Spleen (tissue), 11 donors: Measurements from ENCODE around the gene SHKBP1. TPM values are rescaled to one million over a fixed set of nuclear protein-coding genes. Genes with fewer than 3 reads are reported as not detected.

ENCODE experiments used
- DNase-seq: peaks from one replicate; pipeline ENCODE4 v3.0.0-alpha.2; 2020
- H3K27ac ChIP-seq, 8 donors: fragments of 200-600 bp; sonication (generic) in 7 of 8; 1 replicate in 4 of 8; 2 replicates in 4 of 8; pipeline versions ENCODE4 v1.5.0 to v1.8.0; 2016 to 2021; ENCODE audit warnings: inconsistent platforms in 4 of 8, mild to moderate bottlenecking in 4 of 8, moderate library complexity in 1 of 8
- H3K27me3 ChIP-seq, 7 donors: fragments of 200-600 bp; sonication (generic) in 6 of 7; replicated peaks in 1 of 7; 1 replicate in 4 of 7; 2 replicates in 3 of 7; pipeline versions ENCODE4 v1.5.0 to v1.8.0; 2016 to 2021; ENCODE audit warnings: inconsistent platforms in 3 of 7, mild to moderate bottlenecking in 1 of 7
- H3K36me3 ChIP-seq, 6 donors: fragments of 200-600 bp; sonication (generic) in 5 of 6; 1 replicate in 4 of 6; 2 replicates in 2 of 6; pipeline versions ENCODE4 v1.5.0 to v1.8.0; 2016 to 2021; ENCODE audit warnings: inconsistent platforms in 2 of 6
- H3K4me1 ChIP-seq, 6 donors: fragments of 200-600 bp; sonication (generic) in 5 of 6; 1 replicate in 3 of 6; 2 replicates in 3 of 6; pipeline versions ENCODE4 v1.5.0 to v1.8.0; 2016 to 2021; ENCODE audit warnings: inconsistent platforms in 3 of 6
- H3K4me3 ChIP-seq, 8 donors: fragments of 200-600 bp; sonication (generic) in 7 of 8; 1 replicate in 4 of 8; 2 replicates in 4 of 8; pipeline versions ENCODE4 v1.5.0 to v1.8.0; 2016 to 2021; ENCODE audit warnings: inconsistent platforms in 4 of 8, mild to moderate bottlenecking in 4 of 8, moderate library complexity in 2 of 8
- H3K9me3 ChIP-seq, 8 donors: fragments of 200-600 bp; sonication (generic) in 7 of 8; 1 replicate in 4 of 8; 2 replicates in 4 of 8; pipeline versions ENCODE4 v1.5.0 to v1.8.0; 2016 to 2021; ENCODE audit warnings: inconsistent platforms in 4 of 8
- POLR2A ChIP-seq, 3 donors: fragments of 450-650 bp; IDR thresholded peaks; one replicate each; pipeline ENCODE4 v1.5.1; 2017; ENCODE audit warnings: antibody characterized with exemption in 3 of 3, mild to moderate bottlenecking in 1 of 3
- POLR2AphosphoS5 ChIP-seq, 3 donors: sonication (generic); formaldehyde crosslinking; IDR thresholded peaks; one replicate each; pipeline ENCODE4 v1.5.1; 2017; ENCODE audit warnings: antibody characterized with exemption in 3 of 3
- WGBS, 5 donors: extraction: QIAGEN DNeasy Blood & Tissue Kit in 3 of 5; methylation state at CpG; one replicate each; pipeline versions ENCODE4 v1.1.5 to v1.1.7; 2013 to 2018; 5-methylcytosine and 5-hydroxymethylcytosine counted together
- intact Hi-C: fragments of 100-400 bp; cut with DNase I; formaldehyde crosslinking; loops from one replicate; pipeline ENCODE4 v1.15.0; 2023; ENCODE audit warnings: low total_unique reads
- polyA plus RNA-seq, 3 donors: library from polyadenylated mRNA; stranded (reverse); fragments of 200-250 nt; gene quantifications; one replicate each; pipeline ENCODE4 v1.2.1, GENCODE V29; 2013
- total RNA-seq, 7 donors: library from RNA; depleted of rRNA in 3 of 7; stranded (reverse); fragments of >200 nt in 3 of 7; fragmentation: NEBNext Ultra II Directional in 4 of 7; extraction: Animal tissue kit (Norgen Biotek cat#: 25700) in 4 of 7; gene quantifications; one replicate each; pipeline versions ENCODE4 v1.1.0 to v1.2.1, GENCODE V29; 2016 to 2021
- TF ChIP-seq, protein P1 (sequence below), 11 experiments: fragments of 200-600 bp in 7 of 11; fragments of 450-650 bp in 4 of 11; sonication (generic) in 4 of 11; IDR thresholded peaks in 8 of 11; conservative IDR thresholded peaks in 3 of 11; 1 replicate in 7 of 11; 2 replicates in 4 of 11; pipeline versions ENCODE4 v1.4.0 to v1.8.0; 2016 to 2021; ENCODE audit warnings: antibody characterized with exemption in 11 of 11, inconsistent platforms in 4 of 11, mild to moderate bottlenecking in 1 of 11
- donor health status: healthy with polysubstance abuse.
- donor health status: DM: no; HTN: no; CAD: no; lungs with moderate emphysema.
- donor health status: DM: no; HTN: no; CAD: no.
- donor health status: Bipolar disorder and iron deficiency.
- donor health status: healthy.
- donor health status: DM: no; HTN: no; CAD: no.
- donor health status: DM: yes; HTN: yes; CAD: no.

SHKBP1 gene
- total and polyA plus RNA-seq, 10 donors: 102 to 282 (median 151) TPM

DNA sequence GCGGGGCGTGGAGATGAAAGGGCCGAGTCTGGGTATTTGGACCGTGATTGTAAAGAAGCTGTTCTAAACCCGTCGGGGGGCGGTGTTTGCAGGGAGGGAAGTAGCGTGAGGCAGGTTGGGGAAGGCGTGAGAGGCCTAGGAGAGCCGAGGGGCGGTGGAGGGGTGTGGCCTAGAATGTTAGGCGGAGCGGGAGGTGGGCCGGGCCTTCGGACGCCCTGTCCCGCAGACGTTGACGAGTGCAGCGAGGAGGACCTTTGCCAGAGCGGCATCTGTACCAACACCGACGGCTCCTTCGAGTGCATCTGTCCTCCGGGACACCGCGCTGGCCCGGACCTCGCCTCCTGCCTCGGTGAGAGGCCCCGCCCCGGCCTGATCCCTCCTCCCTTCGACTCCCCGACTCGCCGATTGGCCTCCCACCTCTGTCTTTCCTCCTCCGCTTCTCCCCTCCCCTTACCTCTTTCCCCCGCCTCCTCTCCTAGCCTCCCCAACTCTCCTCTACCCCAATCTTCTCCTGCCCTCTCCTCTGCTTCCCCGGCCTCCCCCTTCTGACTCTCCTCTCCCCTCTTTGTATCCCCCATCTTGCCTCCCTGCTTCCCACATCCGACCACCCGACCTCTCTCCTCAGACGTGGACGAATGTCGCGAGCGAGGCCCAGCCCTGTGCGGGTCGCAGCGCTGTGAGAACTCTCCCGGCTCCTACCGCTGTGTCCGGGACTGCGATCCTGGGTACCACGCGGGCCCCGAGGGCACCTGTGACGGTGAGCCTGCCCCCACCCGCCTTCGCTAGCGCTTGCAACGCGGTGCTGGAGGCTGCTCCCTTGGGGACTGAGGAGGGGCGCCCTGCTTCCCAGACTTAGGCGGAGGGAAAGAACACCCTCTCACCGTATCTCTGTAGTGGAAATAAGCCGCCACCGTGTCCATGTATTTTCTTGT lies 37.3 kb downstream of the SHKBP1 start:
- peak; percentile 94 for DNase-seq
- Histone ChIP-seq H3K4me1 (peaks cover 13 to 66% (median 44%) of the 10 kb centered on the region in 6 donors), H3K4me3 (peak overlapping the region; percentile 37 to 82 (median 52)), H3K9me3 (no peaks in the 10 kb centered on the region), H3K27ac (peak overlapping the region; percentile 61 to 93 (median 77)), H3K27me3 (peaks cover 0 to 40% (median 8%) of the 10 kb centered on the region in 7 donors), H3K36me3 (peaks cover 0 to 6% (median 0%) of the 10 kb centered on the region in 6 donors)
- TF ChIP-seq POLR2AphosphoS5 (IDR thresholded peaks at IDR 0.05): peak; percentile 54 to 77 (median 71)
- TF ChIP-seq, protein P1, sequence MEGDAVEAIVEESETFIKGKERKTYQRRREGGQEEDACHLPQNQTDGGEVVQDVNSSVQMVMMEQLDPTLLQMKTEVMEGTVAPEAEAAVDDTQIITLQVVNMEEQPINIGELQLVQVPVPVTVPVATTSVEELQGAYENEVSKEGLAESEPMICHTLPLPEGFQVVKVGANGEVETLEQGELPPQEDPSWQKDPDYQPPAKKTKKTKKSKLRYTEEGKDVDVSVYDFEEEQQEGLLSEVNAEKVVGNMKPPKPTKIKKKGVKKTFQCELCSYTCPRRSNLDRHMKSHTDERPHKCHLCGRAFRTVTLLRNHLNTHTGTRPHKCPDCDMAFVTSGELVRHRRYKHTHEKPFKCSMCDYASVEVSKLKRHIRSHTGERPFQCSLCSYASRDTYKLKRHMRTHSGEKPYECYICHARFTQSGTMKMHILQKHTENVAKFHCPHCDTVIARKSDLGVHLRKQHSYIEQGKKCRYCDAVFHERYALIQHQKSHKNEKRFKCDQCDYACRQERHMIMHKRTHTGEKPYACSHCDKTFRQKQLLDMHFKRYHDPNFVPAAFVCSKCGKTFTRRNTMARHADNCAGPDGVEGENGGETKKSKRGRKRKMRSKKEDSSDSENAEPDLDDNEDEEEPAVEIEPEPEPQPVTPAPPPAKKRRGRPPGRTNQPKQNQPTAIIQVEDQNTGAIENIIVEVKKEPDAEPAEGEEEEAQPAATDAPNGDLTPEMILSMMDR (IDR thresholded peaks at IDR 0.05 in 8 of 11, conservative IDR thresholded peaks at IDR 0.05 in 3 of 11): no peak
- no peak for TF ChIP-seq POLR2A (IDR thresholded peaks at IDR 0.05)
- 3 to 5% (median 4%) methylated on average over 59 to 67 of the region's 67 CpGs for WGBS, 5 donors
- intact Hi-C loops: no loop called here

DNA sequence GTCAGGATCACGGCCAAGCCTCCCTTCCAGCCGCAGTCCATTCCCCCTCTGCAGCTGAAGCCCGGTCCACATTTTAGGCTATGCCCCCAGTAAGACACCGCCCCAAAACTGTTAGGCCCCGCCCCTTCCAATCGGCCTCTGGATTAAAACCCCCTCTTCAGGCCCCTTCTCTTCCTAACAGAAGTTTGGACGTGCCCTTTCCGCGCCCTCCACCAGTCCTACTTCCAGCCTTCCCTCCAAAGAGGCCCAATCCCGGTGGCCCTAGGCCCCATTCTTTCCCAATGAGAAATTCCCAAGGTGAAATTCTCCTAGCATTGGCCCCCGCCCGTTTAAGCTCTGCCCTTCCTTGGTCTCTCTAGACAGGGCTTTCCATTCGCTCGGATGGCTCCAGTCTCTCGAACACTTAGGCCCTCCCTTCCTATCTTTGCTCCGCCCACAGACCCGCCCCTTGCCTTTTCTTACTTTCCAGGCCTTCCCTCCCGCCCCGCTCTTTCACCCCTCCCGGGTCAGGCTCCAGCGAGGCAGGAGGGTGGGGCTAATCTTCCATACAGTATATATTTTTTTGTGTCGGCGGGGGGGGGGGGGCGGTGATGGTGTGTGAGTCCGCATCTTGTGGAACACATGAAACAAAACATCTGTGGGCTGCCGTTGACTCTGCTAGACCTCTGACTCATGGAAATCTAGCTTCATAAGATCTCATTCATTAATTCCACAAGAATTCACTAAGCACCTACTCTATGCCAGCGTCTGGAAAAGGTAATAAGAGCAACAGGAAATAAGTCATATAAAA lies 38.1 kb downstream of the SHKBP1 start:
- intact Hi-C loops: no loop called here
- Histone ChIP-seq H3K36me3 (peaks cover 0 to 14% (median 6%) of the 10 kb centered on the region in 6 donors), H3K9me3 (no peaks in the 10 kb centered on the region), H3K27me3 (peaks cover 0 to 32% (median 8%) of the 10 kb centered on the region in 7 donors), H3K4me1 (peaks cover 13 to 58% (median 35%) of the 10 kb centered on the region in 6 donors), H3K4me3 (peak overlapping the region; percentile 37 to 82 (median 52)), H3K27ac (peak overlapping the region in 7 of 8 donors; percentile 38 to 93 (median 78))
- TF ChIP-seq, protein P1 (IDR thresholded peaks at IDR 0.05 in 8 of 11, conservative IDR thresholded peaks at IDR 0.05 in 3 of 11): no peak
- TF ChIP-seq POLR2AphosphoS5 (IDR thresholded peaks at IDR 0.05) (no peak), POLR2A (IDR thresholded peaks at IDR 0.05) (no peak)
- WGBS, 5 donors: 7 to 29% (median 8%) methylated on average over 27 of the region's 27 CpGs
- DNase-seq: peak; percentile 85

DNA sequence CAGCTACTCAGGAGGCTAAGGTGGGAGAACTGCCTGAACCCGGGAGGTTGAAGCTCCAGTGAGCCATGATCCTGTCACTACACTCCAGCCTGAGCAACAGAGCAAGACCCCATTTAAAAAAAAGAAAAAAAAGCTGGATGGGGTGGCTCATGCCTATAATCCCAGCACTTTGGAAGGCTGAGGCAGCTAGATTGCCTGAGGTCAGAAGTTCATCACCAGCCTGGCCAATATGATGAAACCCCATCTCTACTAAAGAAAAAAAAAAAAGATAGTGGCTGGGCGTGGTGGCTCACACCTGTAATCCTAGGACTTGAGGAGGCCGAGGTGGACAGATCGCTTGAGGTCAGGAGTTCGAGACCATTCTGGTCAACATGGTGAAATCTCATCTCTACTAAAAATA lies 39.5 kb downstream of the SHKBP1 start:
- peaks cover 0 to 27% (median 18%) of the 10 kb centered on the region in 6 donors for H3K36me3 ChIP-seq
- H3K27me3 ChIP-seq: peaks cover 0 to 24% (median 8%) of the 10 kb centered on the region in 7 donors
- intact Hi-C loops: no loop called here
- DNase-seq: no peak
- no peaks in the 10 kb centered on the region for H3K9me3 ChIP-seq
- no peak overlapping the region for H3K27ac ChIP-seq
- TF ChIP-seq, protein P1 (IDR thresholded peaks at IDR 0.05 in 8 of 11, conservative IDR thresholded peaks at IDR 0.05 in 3 of 11): no peak
- no peak for TF ChIP-seq POLR2AphosphoS5 (IDR thresholded peaks at IDR 0.05)
- TF ChIP-seq POLR2A (IDR thresholded peaks at IDR 0.05): no peak
- 82 to 95% (median 86%) methylated on average over 5 of the region's 5 CpGs for WGBS, 5 donors
- H3K4me3 ChIP-seq: no peak overlapping the region
- peaks cover 5 to 44% (median 21%) of the 10 kb centered on the region in 6 donors for H3K4me1 ChIP-seq
